Dendritic cell treated with granulocyte-macrophage colony-stimulating factor and Interleukin-4, amounts not matched to agents 40 ng/mL and 50 ng/mL, for 4 days (primary cell): ENCODE data around the gene CLEC10A.

Source experiments
- H3K27ac Mint-ChIP-seq: one replicate; pipeline ENCODE4 v1.8.0; 2022; ENCODE audit warnings: mild to moderate bottlenecking, mixed read lengths
- H3K27me3 Mint-ChIP-seq: one replicate; pipeline ENCODE4 v1.8.0; 2022; ENCODE audit warnings: mild to moderate bottlenecking, mixed read lengths
- H3K36me3 Mint-ChIP-seq: one replicate; pipeline ENCODE4 v1.8.0; 2022; ENCODE audit warnings: low read depth, mixed read lengths
- H3K4me1 Mint-ChIP-seq: one replicate; pipeline ENCODE4 v1.8.0; 2022; ENCODE audit warnings: low read depth, mixed read lengths
- H3K4me3 Mint-ChIP-seq: one replicate; pipeline ENCODE4 v1.8.0; 2022; ENCODE audit warnings: mild to moderate bottlenecking, moderate library complexity, mixed read lengths
- H3K9me3 Mint-ChIP-seq: one replicate; pipeline ENCODE4 v1.8.0; 2022; ENCODE audit warnings: mixed read lengths
- intact Hi-C: fragments of 100-400 bp; cut with micrococcal nuclease; formaldehyde crosslinking; loops from one replicate; pipeline ENCODE4 v1.15.0; 2022

CLEC10A gene

GRCh38 chr17:7113273-7114071 is 33.4 kb upstream of the CLEC10A start:
- Mint-ChIP-seq H3K27me3 (no peaks in the 10 kb centered on the region), H3K27ac (no peak overlapping the region), H3K36me3 (peaks cover 6% of the 10 kb centered on the region)

GRCh38 chr17:7112510-7113108 is 32.6 kb upstream of the CLEC10A start:
- intact Hi-C loops: no loop called here
- Mint-ChIP-seq H3K36me3 (peaks cover 13% of the 10 kb centered on the region), H3K9me3 (peaks cover 8% of the 10 kb centered on the region), H3K4me3 (peak overlapping the region; percentile 21), H3K27ac (no peak overlapping the region), H3K27me3 (no peaks in the 10 kb centered on the region), H3K4me1 (peaks cover 41% of the 10 kb centered on the region)

More at GRCh38 chr17:7113273-7114071, 33.4 kb upstream of the CLEC10A start:
- H3K4me1 Mint-ChIP-seq: peaks cover 34% of the 10 kb centered on the region
- intact Hi-C loops: loop anchor here (2.0 kb wide), 1 partner anchor 19 kb away; no protein-coding TSS in a partner anchor
- H3K9me3 Mint-ChIP-seq: peaks cover 8% of the 10 kb centered on the region
- H3K4me3 Mint-ChIP-seq: no peak overlapping the region

GRCh38 chr17:7111784-7112509 is 31.9 kb upstream of the CLEC10A start:
- Mint-ChIP-seq H3K4me3 (peak overlapping the region; percentile 14), H3K27ac (no peak overlapping the region), H3K4me1 (peaks cover 41% of the 10 kb centered on the region), H3K36me3 (peaks cover 12% of the 10 kb centered on the region), H3K9me3 (peaks cover 1% of the 10 kb centered on the region), H3K27me3 (no peaks in the 10 kb centered on the region)
- intact Hi-C loops: no loop called here

- intact Hi-C loops: no loop called here
- Mint-ChIP-seq H3K4me1 (peaks cover 42% of the 10 kb centered on the region), H3K27me3 (no peaks in the 10 kb centered on the region), H3K27ac (peak overlapping the region; percentile 3), H3K9me3 (no peaks in the 10 kb centered on the region), H3K4me3 (no peak overlapping the region), H3K36me3 (peaks cover 12% of the 10 kb centered on the region)
These were observed 30.7 kb upstream of the CLEC10A start for GRCh38 chr17:7110617-7111306.

GRCh38 chr17:7109461-7110322 is 29.6 kb upstream of the CLEC10A start:
- Mint-ChIP-seq H3K27ac (peak overlapping the region; percentile 3), H3K36me3 (peaks cover 12% of the 10 kb centered on the region), H3K27me3 (no peaks in the 10 kb centered on the region), H3K9me3 (no peaks in the 10 kb centered on the region), H3K4me3 (no peak overlapping the region), H3K4me1 (peaks cover 42% of the 10 kb centered on the region)
- intact Hi-C loops: no loop called here

GRCh38 chr17:7108981-7109380 is 28.9 kb upstream of the CLEC10A start:
- Mint-ChIP-seq H3K27ac (no peak overlapping the region), H3K4me1 (peaks cover 42% of the 10 kb centered on the region), H3K9me3 (no peaks in the 10 kb centered on the region), H3K36me3 (peaks cover 12% of the 10 kb centered on the region), H3K27me3 (no peaks in the 10 kb centered on the region), H3K4me3 (no peak overlapping the region)
- intact Hi-C loops: no loop called here

GRCh38 chr17:7108560-7108925 is 28.5 kb upstream of the CLEC10A start:
- H3K27ac Mint-ChIP-seq: peak overlapping the region; percentile 14
- no peaks in the 10 kb centered on the region for H3K27me3 Mint-ChIP-seq
- H3K4me3 Mint-ChIP-seq: no peak overlapping the region
- no peaks in the 10 kb centered on the region for H3K9me3 Mint-ChIP-seq
- peaks cover 43% of the 10 kb centered on the region for H3K4me1 Mint-ChIP-seq
- H3K36me3 Mint-ChIP-seq: peaks cover 13% of the 10 kb centered on the region
- intact Hi-C loops: no loop called here

GRCh38 chr17:7107795-7108559 is 27.9 kb upstream of the CLEC10A start:
- H3K4me1 Mint-ChIP-seq: peaks cover 49% of the 10 kb centered on the region
- no peak overlapping the region for H3K4me3 Mint-ChIP-seq
- peaks cover 19% of the 10 kb centered on the region for H3K36me3 Mint-ChIP-seq
- peaks cover 4% of the 10 kb centered on the region for H3K27me3 Mint-ChIP-seq
- intact Hi-C loops: no loop called here
- H3K27ac Mint-ChIP-seq: peak overlapping the region; percentile 14
- no peaks in the 10 kb centered on the region for H3K9me3 Mint-ChIP-seq

GRCh38 chr17:7107012-7107754 is 27.1 kb upstream of the CLEC10A start:
- Mint-ChIP-seq H3K4me1 (peaks cover 57% of the 10 kb centered on the region), H3K4me3 (no peak overlapping the region), H3K27ac (peak overlapping the region; percentile 14), H3K27me3 (peaks cover 6% of the 10 kb centered on the region), H3K36me3 (peaks cover 27% of the 10 kb centered on the region), H3K9me3 (no peaks in the 10 kb centered on the region)
- intact Hi-C loops: no loop called here

- Mint-ChIP-seq H3K36me3 (peaks cover 19% of the 10 kb centered on the region), H3K4me1 (peaks cover 63% of the 10 kb centered on the region), H3K27ac (peak overlapping the region; percentile 62), H3K27me3 (peaks cover 6% of the 10 kb centered on the region), H3K9me3 (no peaks in the 10 kb centered on the region), H3K4me3 (no peak overlapping the region)
- intact Hi-C loops: no loop called here
These were observed 22.4 kb upstream of the CLEC10A start for GRCh38 chr17:7102421-7102820.

GRCh38 chr17:7101531-7101930 is 21.5 kb upstream of the CLEC10A start:
- H3K27me3 Mint-ChIP-seq: peaks cover 6% of the 10 kb centered on the region
- H3K4me1 Mint-ChIP-seq: peaks cover 62% of the 10 kb centered on the region
- peaks cover 15% of the 10 kb centered on the region for H3K36me3 Mint-ChIP-seq
- H3K9me3 Mint-ChIP-seq: no peaks in the 10 kb centered on the region
- intact Hi-C loops: no loop called here
- H3K27ac Mint-ChIP-seq: peak overlapping the region; percentile 62
- H3K4me3 Mint-ChIP-seq: no peak overlapping the region
